ENCODE data around the gene DIO3. TPM values are rescaled to one million over a fixed set of nuclear protein-coding genes. Genes with fewer than 3 reads are reported as not detected.

Gene DIO3
- total RNA-seq, 1 experiment from 2014 or later: 2.3 TPM

- TF ChIP-seq CTCF (IDR thresholded peaks at IDR 0.05; ENCODE audit: unreplicated experiment): no peak
- intact Hi-C loops (cut with micrococcal nuclease; ENCODE audit: unreplicated experiment): no loop called here
- Mint-ChIP-seq H3K27ac (ENCODE audit: unreplicated experiment) (no peak overlapping the region), H3K27me3 (ENCODE audit: unreplicated experiment) (peaks cover 83% of the 10 kb centered on the region), H3K4me3 (ENCODE audit: low read depth, unreplicated experiment) (no peak overlapping the region), H3K36me3 (ENCODE audit: insufficient read depth, unreplicated experiment) (no peaks in the 10 kb centered on the region), H3K4me1 (ENCODE audit: low read depth, unreplicated experiment) (no peaks in the 10 kb centered on the region), H3K9me3 (ENCODE audit: low read depth, unreplicated experiment) (no peaks in the 10 kb centered on the region)
- BruUV-seq (replicated peaks): no TSS peak
- CTCF ChIA-PET: interaction anchor here (0.7 kb wide), 1 partner anchor 716 kb away, joined by 4 read pairs; no protein-coding TSS in a partner anchor
- no peak for DNase-seq
These were observed 27.7 kb downstream of the DIO3 start for GRCh38 chr14:101588990-101589389.

GRCh38 chr14:101589486-101590015, 28.3 kb downstream of the DIO3 start:
- CTCF ChIA-PET: no interaction called here
- no peaks in the 10 kb centered on the region for H3K9me3 Mint-ChIP-seq (ENCODE audit: low read depth, unreplicated experiment)
- H3K27me3 Mint-ChIP-seq (ENCODE audit: unreplicated experiment): peaks cover 88% of the 10 kb centered on the region
- intact Hi-C loops (cut with micrococcal nuclease; ENCODE audit: unreplicated experiment): no loop called here
- H3K36me3 Mint-ChIP-seq (ENCODE audit: insufficient read depth, unreplicated experiment): no peaks in the 10 kb centered on the region
- H3K27ac Mint-ChIP-seq (ENCODE audit: unreplicated experiment): no peak overlapping the region
- BruUV-seq (replicated peaks): no TSS peak
- DNase-seq: no peak
- no peak for TF ChIP-seq CTCF (IDR thresholded peaks at IDR 0.05; ENCODE audit: unreplicated experiment)
- H3K4me1 Mint-ChIP-seq (ENCODE audit: low read depth, unreplicated experiment): no peaks in the 10 kb centered on the region
- H3K4me3 Mint-ChIP-seq (ENCODE audit: low read depth, unreplicated experiment): no peak overlapping the region

- no peak for DNase-seq
- no peak overlapping the region for H3K27ac Mint-ChIP-seq (ENCODE audit: unreplicated experiment)
- H3K4me3 Mint-ChIP-seq (ENCODE audit: low read depth, unreplicated experiment): no peak overlapping the region
- peaks cover 91% of the 10 kb centered on the region for H3K27me3 Mint-ChIP-seq (ENCODE audit: unreplicated experiment)
- CTCF ChIA-PET: no interaction called here
- H3K4me1 Mint-ChIP-seq (ENCODE audit: low read depth, unreplicated experiment): no peaks in the 10 kb centered on the region
- TF ChIP-seq CTCF (IDR thresholded peaks at IDR 0.05; ENCODE audit: unreplicated experiment): no peak
- no peaks in the 10 kb centered on the region for H3K9me3 Mint-ChIP-seq (ENCODE audit: low read depth, unreplicated experiment)
- BruUV-seq (replicated peaks): no TSS peak
- intact Hi-C loops (cut with micrococcal nuclease; ENCODE audit: unreplicated experiment): no loop called here
- no peaks in the 10 kb centered on the region for H3K36me3 Mint-ChIP-seq (ENCODE audit: insufficient read depth, unreplicated experiment)
These were observed 28.8 kb downstream of the DIO3 start for GRCh38 chr14:101590062-101590461.

- no peak for TF ChIP-seq CTCF (IDR thresholded peaks at IDR 0.05; ENCODE audit: unreplicated experiment)
- BruUV-seq (replicated peaks): no TSS peak
- Mint-ChIP-seq H3K27me3 (ENCODE audit: unreplicated experiment) (peaks cover 86% of the 10 kb centered on the region), H3K27ac (ENCODE audit: unreplicated experiment) (no peak overlapping the region), H3K4me1 (ENCODE audit: low read depth, unreplicated experiment) (no peaks in the 10 kb centered on the region), H3K36me3 (ENCODE audit: insufficient read depth, unreplicated experiment) (no peaks in the 10 kb centered on the region), H3K4me3 (ENCODE audit: low read depth, unreplicated experiment) (no peak overlapping the region), H3K9me3 (ENCODE audit: low read depth, unreplicated experiment) (no peaks in the 10 kb centered on the region)
- DNase-seq: no peak
- intact Hi-C loops (cut with micrococcal nuclease; ENCODE audit: unreplicated experiment): no loop called here
- CTCF ChIA-PET: no interaction called here
These were observed 29.3 kb downstream of the DIO3 start for GRCh38 chr14:101590616-101591015.

Measured in Calu3 (cell line).